B cell (primary cell): ENCODE measurements around the gene EPAS1. TPM values are rescaled to one million over a fixed set of nuclear protein-coding genes. Genes with fewer than 3 reads are reported as not detected.

ENCODE experiments used
- ATAC-seq: fragments of 200-7000 bp; cut with Tn5 transposase; one replicate; pipeline ENCODE4 v1.10.0; 2021; ENCODE audit warnings: low read depth, mild to moderate bottlenecking, moderate number of reproducible peaks, moderate library complexity
- CTCF ChIA-PET: fragments of 350-600 bp; sonication (Branson Sonifier 250); formaldehyde crosslinking; loops from one replicate; lab custom pipeline; 2021; ENCODE audit warnings: antibody characterized with exemption, inconsistent platforms; lab: Charles Lee
- POLR2A ChIA-PET: fragments of 350-600 bp; sonication (Branson Sonifier 250); formaldehyde crosslinking; loops from one replicate; lab custom pipeline; 2021; ENCODE audit warnings: antibody characterized with exemption; lab: Charles Lee
- DNase-seq: peaks from one replicate; pipeline ENCODE4 v3.0.0; 2013
- H2AFZ ChIP-seq: 2 replicates; pipeline ENCODE4 v1.6.1; 2012; ENCODE audit warnings: mild to moderate bottlenecking, low read depth, low read length; ENCODE audit not compliant: insufficient read depth, poor library complexity, severe bottlenecking
- H3K27ac ChIP-seq, 2 donors: 1 replicate in 1 of 2; 2 replicates in 1 of 2; pipeline ENCODE4 v1.5.1; 2012 to 2013; ENCODE audit warnings: low read length in 2 of 2, mild to moderate bottlenecking in 2 of 2, moderate library complexity in 1 of 2
- H3K27me3 ChIP-seq, 4 experiments: fragments of 200-600 bp in 1 of 4; sonication (generic) in 1 of 4; replicated peaks in 1 of 4; 1 replicate in 2 of 4; 2 replicates in 2 of 4; pipeline versions ENCODE4 v1.6.1 to v1.7.0; 2013 to 2016; ENCODE audit warnings: low read length in 3 of 4, mild to moderate bottlenecking in 2 of 4, mixed read lengths in 1 of 4, moderate library complexity in 1 of 4; ENCODE audit not compliant: insufficient read depth in 4 of 4, control insufficient read depth in 3 of 4; ENCODE audit errors: control extremely low read depth in 1 of 4
- H3K36me3 ChIP-seq, 2 experiments: replicated peaks in 1 of 2; 1 replicate in 1 of 2; 2 replicates in 1 of 2; pipeline versions ENCODE4 v1.6.1 to v1.7.1; 2013; ENCODE audit warnings: low read length in 1 of 2; ENCODE audit not compliant: insufficient read depth in 2 of 2, control insufficient read depth in 1 of 2; ENCODE audit errors: control extremely low read depth in 1 of 2, extremely low read depth in 1 of 2
- H3K4me1 ChIP-seq, 2 donors: fragments of 200-600 bp in 1 of 2; sonication (generic) in 1 of 2; 1 replicate in 1 of 2; 2 replicates in 1 of 2; pipeline versions ENCODE4 v1.5.1 to v1.6.1; 2013 to 2017; ENCODE audit warnings: low read length in 2 of 2; ENCODE audit not compliant: control insufficient read depth in 2 of 2, insufficient read depth in 2 of 2
- H3K4me2 ChIP-seq: replicated peaks from 2 replicates; pipeline ENCODE3; 2012; ENCODE audit warnings: mild to moderate bottlenecking, low read depth, low read length; ENCODE audit not compliant: poor library complexity, severe bottlenecking
- H3K4me3 ChIP-seq, 5 experiments: fragments of 200-600 bp in 1 of 5; sonication (generic) in 1 of 5; 1 replicate in 3 of 5; 2 replicates in 2 of 5; pipeline versions ENCODE4 v1.5.1 to v1.7.0; 2011 to 2016; ENCODE audit warnings: low read length in 4 of 5, mild to moderate bottlenecking in 4 of 5, low read depth in 2 of 5, control low read depth in 1 of 5, moderate library complexity in 1 of 5; ENCODE audit not compliant: insufficient read depth in 1 of 5; ENCODE audit errors: control extremely low read depth in 1 of 5, extremely low read depth in 1 of 5
- H3K79me2 ChIP-seq: fragments of 200-600 bp; sonication (generic); one replicate; pipeline ENCODE4 v1.6.0; 2016; ENCODE audit warnings: low read length; ENCODE audit not compliant: control insufficient read depth, insufficient read depth
- H3K9ac ChIP-seq: fragments of 200-600 bp; sonication (generic); 2 replicates; pipeline ENCODE4 v1.6.1; 2017; ENCODE audit warnings: mild to moderate bottlenecking, low read length, moderate library complexity
- H3K9me3 ChIP-seq, 3 donors: one replicate each; pipeline versions ENCODE4 v1.6.1 to v1.7.1; 2013; ENCODE audit warnings: low read length in 2 of 3; ENCODE audit not compliant: control insufficient read depth in 2 of 3, insufficient read depth in 1 of 3; ENCODE audit errors: control extremely low read depth in 1 of 3
- H4K20me1 ChIP-seq: 2 replicates; pipeline ENCODE4 v1.6.0; 2012; ENCODE audit warnings: mild to moderate bottlenecking, low read length; ENCODE audit not compliant: insufficient read depth, control insufficient read depth, poor library complexity, severe bottlenecking
- H3K27ac Mint-ChIP-seq: one replicate; pipeline ENCODE4 v1.8.0; 2021; ENCODE audit warnings: mixed read lengths
- H3K27me3 Mint-ChIP-seq: one replicate; pipeline ENCODE4 v1.8.0; 2021; ENCODE audit warnings: mixed read lengths
- H3K4me1 Mint-ChIP-seq: one replicate; pipeline ENCODE4 v1.8.0; 2021; ENCODE audit warnings: mixed read lengths
- H3K4me3 Mint-ChIP-seq: one replicate; pipeline ENCODE4 v1.8.0; 2021; ENCODE audit warnings: mixed read lengths
- H3K9me3 Mint-ChIP-seq: one replicate; pipeline ENCODE4 v1.8.0; 2022; ENCODE audit warnings: mixed read lengths; ENCODE audit not compliant: insufficient read depth
- EZH2 ChIP-seq: IDR thresholded peaks from 2 replicates; pipeline ENCODE4 v1.6.1; 2012; ENCODE audit warnings: borderline replicate concordance, low read depth, mild to moderate bottlenecking, moderate library complexity, low read length; ENCODE audit not compliant: insufficient read depth, poor library complexity, severe bottlenecking
- WGBS: methylation state at CpG from one replicate; pipeline ENCODE4 v1.1.5; 2013; ENCODE audit warnings: missing lambda C conversion rate; ENCODE audit not compliant: insufficient coverage; 5-methylcytosine and 5-hydroxymethylcytosine counted together
- intact Hi-C: fragments of 100-400 bp; cut with micrococcal nuclease; formaldehyde crosslinking; loops from one replicate; pipeline ENCODE4 v1.10.0; 2022
- polyA plus RNA-seq: library from polyadenylated mRNA; depleted of rRNA; stranded (reverse); fragments of >200 nt; gene quantifications from 2 replicates; pipeline ENCODE4 v1.2.3, GENCODE V29; 2012
- total RNA-seq, 2 donors: library from RNA; stranded (reverse); fragments of 120-200 nt in 1 of 2; gene quantifications; 1 replicate in 1 of 2; 2 replicates in 1 of 2; pipeline versions ENCODE4 v1.2.3 to v1.2.4, GENCODE V29; 2013 to 2022
- TF ChIP-seq, protein P1 (sequence below): fragments of 200-600 bp; IDR thresholded peaks from one replicate; pipeline ENCODE4 v1.8.0; 2022; ENCODE audit warnings: antibody characterized with exemption, mild to moderate bottlenecking

Gene EPAS1
- total and polyA plus RNA-seq, 2 donors (not counting 1 experiment from before 2014, with no cell fraction given), result 0.06 to 0.37 TPM

GRCh38 chr2:46387886-46388515, 90.8 kb downstream of the EPAS1 start:
- Histone ChIP-seq H3K9me3 (no peaks in the 10 kb centered on the region), H3K4me3 (no peak overlapping the region), H2AFZ (no peak overlapping the region), H3K27me3 (peaks cover 0 to 7% (median 0%) of the 10 kb centered on the region in 4 experiments), H3K4me1 (no peaks in the 10 kb centered on the region), H3K4me2 (no peak overlapping the region), H3K36me3 (no peaks in the 10 kb centered on the region), H4K20me1 (no peaks in the 10 kb centered on the region), H3K79me2 (no peaks in the 10 kb centered on the region), H3K9ac (no peak overlapping the region), H3K27ac (no peak overlapping the region)
- Mint-ChIP-seq H3K27ac (no peak overlapping the region), H3K4me1 (no peaks in the 10 kb centered on the region), H3K4me3 (no peak overlapping the region), H3K9me3 (no peaks in the 10 kb centered on the region), H3K27me3 (peaks cover 38% of the 10 kb centered on the region)
- intact Hi-C loops, result no loop called here
- CTCF ChIA-PET, result interaction anchor here (2.0 kb wide), 1 partner anchor 23 kb away, joined by 4 read pairs; no protein-coding TSS in a partner anchor
- 94% methylated on average over 2 of the region's 5 CpGs for WGBS
- POLR2A ChIA-PET, result no interaction called here
- no peak for TF ChIP-seq EZH2
- TF ChIP-seq, protein P1, sequence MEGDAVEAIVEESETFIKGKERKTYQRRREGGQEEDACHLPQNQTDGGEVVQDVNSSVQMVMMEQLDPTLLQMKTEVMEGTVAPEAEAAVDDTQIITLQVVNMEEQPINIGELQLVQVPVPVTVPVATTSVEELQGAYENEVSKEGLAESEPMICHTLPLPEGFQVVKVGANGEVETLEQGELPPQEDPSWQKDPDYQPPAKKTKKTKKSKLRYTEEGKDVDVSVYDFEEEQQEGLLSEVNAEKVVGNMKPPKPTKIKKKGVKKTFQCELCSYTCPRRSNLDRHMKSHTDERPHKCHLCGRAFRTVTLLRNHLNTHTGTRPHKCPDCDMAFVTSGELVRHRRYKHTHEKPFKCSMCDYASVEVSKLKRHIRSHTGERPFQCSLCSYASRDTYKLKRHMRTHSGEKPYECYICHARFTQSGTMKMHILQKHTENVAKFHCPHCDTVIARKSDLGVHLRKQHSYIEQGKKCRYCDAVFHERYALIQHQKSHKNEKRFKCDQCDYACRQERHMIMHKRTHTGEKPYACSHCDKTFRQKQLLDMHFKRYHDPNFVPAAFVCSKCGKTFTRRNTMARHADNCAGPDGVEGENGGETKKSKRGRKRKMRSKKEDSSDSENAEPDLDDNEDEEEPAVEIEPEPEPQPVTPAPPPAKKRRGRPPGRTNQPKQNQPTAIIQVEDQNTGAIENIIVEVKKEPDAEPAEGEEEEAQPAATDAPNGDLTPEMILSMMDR, result no peak
- DNase-seq (no peak), ATAC-seq (no peak)

- Histone ChIP-seq H3K27ac (no peak overlapping the region), H3K79me2 (no peaks in the 10 kb centered on the region), H3K4me1 (no peaks in the 10 kb centered on the region), H3K4me2 (no peak overlapping the region), H3K4me3 (no peak overlapping the region), H4K20me1 (no peaks in the 10 kb centered on the region), H3K9me3 (no peaks in the 10 kb centered on the region), H3K9ac (no peak overlapping the region), H3K36me3 (no peaks in the 10 kb centered on the region), H3K27me3 (peaks cover 0 to 12% (median 0%) of the 10 kb centered on the region in 4 experiments), H2AFZ (no peak overlapping the region)
- POLR2A ChIA-PET, result no interaction called here
- CTCF ChIA-PET, result no interaction called here
- H3K27me3 Mint-ChIP-seq, result peaks cover 38% of the 10 kb centered on the region
- no peak for TF ChIP-seq EZH2
- DNase-seq (no peak), ATAC-seq (no peak)
- no peak overlapping the region for H3K27ac Mint-ChIP-seq
- intact Hi-C loops, result no loop called here
- no peaks in the 10 kb centered on the region for H3K9me3 Mint-ChIP-seq
- H3K4me3 Mint-ChIP-seq, result no peak overlapping the region
- 94% methylated on average over 5 of the region's 5 CpGs for WGBS
- no peaks in the 10 kb centered on the region for H3K4me1 Mint-ChIP-seq
Measured at GRCh38 chr2:46388881-46389280, 91.7 kb downstream of the EPAS1 start.
